Activated T-helper 1 cell treated with anti-CD3 and anti-CD28 coated beads, Interleukin-12 subunit alpha, Interleukin-12 subunit beta, Interleukin-2, Interleukin-4 antibody, amounts not matched to agents 30 ng/mL and 10 ng/mL and 1 ng/mL, durations not matched to agents 14 hours and 24 hours and 36 hours (primary cell): ENCODE measurements around the gene COBLL1. TPM values are rescaled to one million over a fixed set of nuclear protein-coding genes. Genes with fewer than 3 reads are reported as not detected.

Experiments used
- DNase-seq: peaks from one replicate; pipeline ENCODE4 v3.0.0; 2021; ENCODE audit warnings: low spot score
- H3K27ac Mint-ChIP-seq: one replicate; pipeline ENCODE4 v1.8.0; 2021; ENCODE audit warnings: mild to moderate bottlenecking, mixed read lengths
- H3K27me3 Mint-ChIP-seq: one replicate; pipeline ENCODE4 v1.8.0; 2022; ENCODE audit warnings: mild to moderate bottlenecking, moderate library complexity, mixed read lengths; ENCODE audit not compliant: insufficient read depth
- H3K36me3 Mint-ChIP-seq: one replicate; pipeline ENCODE4 v1.8.0; 2021; ENCODE audit warnings: low read depth, mixed read lengths
- H3K4me1 Mint-ChIP-seq: one replicate; pipeline ENCODE4 v1.8.0; 2021; ENCODE audit warnings: low read depth, mixed read lengths
- H3K4me3 Mint-ChIP-seq: one replicate; pipeline ENCODE4 v1.8.0; 2021; ENCODE audit warnings: mild to moderate bottlenecking, moderate library complexity, mixed read lengths
- H3K9me3 Mint-ChIP-seq: one replicate; pipeline ENCODE4 v1.8.0; 2021; ENCODE audit warnings: mixed read lengths
- intact Hi-C: fragments of 100-400 bp; cut with micrococcal nuclease; formaldehyde crosslinking; loops from one replicate; pipeline ENCODE4 v1.15.1; 2024
- total RNA-seq: library from RNA; stranded (reverse); gene quantifications from 2 replicates; pipeline ENCODE4 v1.2.3, GENCODE V29; 2022

Gene COBLL1
- total RNA-seq, 1 donor from 2014 or later = not detected

DNA sequence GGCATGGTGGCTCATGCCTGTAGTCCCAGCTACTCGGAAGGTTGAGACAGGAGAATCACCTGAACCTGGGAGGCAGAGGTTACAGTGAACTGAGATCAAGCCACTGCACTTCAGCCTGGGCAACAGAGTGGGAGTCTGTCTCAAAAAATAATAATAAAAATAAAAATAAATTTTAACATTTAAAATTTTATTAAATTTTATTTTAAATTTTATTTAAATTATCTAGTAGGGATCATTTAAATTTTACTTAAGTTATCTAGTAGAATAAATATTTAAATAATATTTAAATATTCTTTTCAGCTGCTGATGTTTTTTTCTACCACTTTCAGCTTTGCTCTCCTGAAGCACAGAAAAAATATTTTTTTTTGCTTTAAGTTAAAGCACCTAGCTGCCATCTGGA is 10.4 kb downstream of the COBLL1 start:
- Mint-ChIP-seq H3K4me1 (no peaks in the 10 kb centered on the region), H3K27ac (no peak overlapping the region), H3K4me3 (no peak overlapping the region), H3K9me3 (no peaks in the 10 kb centered on the region), H3K27me3 (peaks cover 4% of the 10 kb centered on the region), H3K36me3 (no peaks in the 10 kb centered on the region)
- DNase-seq = no peak
- intact Hi-C loops = no loop called here

DNA sequence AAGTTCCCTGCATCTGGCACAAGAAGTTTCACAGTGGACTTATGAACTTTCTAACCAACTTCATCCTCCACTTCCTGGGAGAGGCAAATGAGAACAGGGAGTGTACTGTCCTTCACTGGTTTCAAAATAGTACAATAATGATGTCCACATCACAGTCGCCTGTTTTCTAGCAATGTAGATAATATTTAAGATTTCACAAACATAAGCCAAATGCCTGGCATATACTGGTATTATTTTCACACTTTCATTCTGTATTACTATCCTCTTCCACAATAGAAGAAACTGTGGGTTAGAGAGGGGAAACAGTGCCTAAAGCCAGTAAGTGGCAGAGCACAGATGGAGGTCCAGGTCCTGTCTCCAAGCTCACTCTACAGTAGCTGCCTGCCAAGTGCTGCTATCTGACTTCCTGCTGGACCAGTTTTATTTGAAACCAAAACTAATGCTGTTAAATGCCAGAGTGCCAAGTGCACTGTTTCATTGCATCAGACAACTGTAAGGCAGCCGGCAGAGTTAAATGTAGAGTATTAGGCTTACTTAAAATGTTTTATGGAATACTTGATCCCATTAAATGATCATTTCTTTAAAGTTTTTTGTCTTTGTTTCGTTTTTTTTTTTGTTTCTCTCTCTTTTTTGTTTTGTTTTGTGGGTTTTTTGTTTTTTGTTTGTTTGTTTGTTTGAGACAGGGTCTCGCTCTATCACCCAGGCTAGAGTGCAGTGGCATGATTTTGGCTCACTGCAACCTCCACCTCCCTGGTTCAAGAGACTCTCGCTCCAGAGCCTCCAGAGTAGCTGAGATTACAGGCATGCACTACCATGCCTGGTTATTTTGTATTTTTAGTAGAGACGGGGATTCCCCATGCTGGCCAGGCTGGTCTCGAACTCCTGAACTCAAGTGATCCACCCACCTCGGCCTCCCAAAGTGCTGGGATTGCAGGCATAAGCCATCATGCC is 15.1 kb downstream of the COBLL1 start:
- no peaks in the 10 kb centered on the region for H3K36me3 Mint-ChIP-seq
- no peaks in the 10 kb centered on the region for H3K9me3 Mint-ChIP-seq
- no peak overlapping the region for H3K27ac Mint-ChIP-seq
- no peaks in the 10 kb centered on the region for H3K4me1 Mint-ChIP-seq
- no peaks in the 10 kb centered on the region for H3K27me3 Mint-ChIP-seq
- H3K4me3 Mint-ChIP-seq = no peak overlapping the region
- intact Hi-C loops = no loop called here
- DNase-seq = no peak

DNA sequence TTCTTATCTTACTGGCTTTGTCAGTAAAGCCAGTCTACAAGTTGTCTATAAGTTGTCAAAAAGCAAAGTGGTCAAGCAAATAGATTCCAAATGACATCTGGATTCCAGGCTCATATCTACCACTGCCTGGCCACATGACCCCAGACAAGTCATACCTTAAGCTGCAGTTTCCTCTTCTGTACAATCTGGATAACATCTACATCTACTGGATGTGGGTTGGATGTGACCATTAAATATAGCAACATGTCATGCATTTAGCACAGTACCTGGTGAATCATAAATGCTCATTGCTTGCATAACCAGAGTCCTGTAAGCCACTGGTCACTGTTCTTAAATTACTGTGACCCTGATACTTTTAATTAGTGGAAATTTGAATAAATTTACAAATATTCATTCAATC is 16.8 kb downstream of the COBLL1 start:
- no peak for DNase-seq
- Mint-ChIP-seq H3K4me1 (no peaks in the 10 kb centered on the region), H3K27me3 (no peaks in the 10 kb centered on the region), H3K27ac (no peak overlapping the region), H3K4me3 (no peak overlapping the region), H3K36me3 (no peaks in the 10 kb centered on the region), H3K9me3 (no peaks in the 10 kb centered on the region)
- intact Hi-C loops = no loop called here

DNA sequence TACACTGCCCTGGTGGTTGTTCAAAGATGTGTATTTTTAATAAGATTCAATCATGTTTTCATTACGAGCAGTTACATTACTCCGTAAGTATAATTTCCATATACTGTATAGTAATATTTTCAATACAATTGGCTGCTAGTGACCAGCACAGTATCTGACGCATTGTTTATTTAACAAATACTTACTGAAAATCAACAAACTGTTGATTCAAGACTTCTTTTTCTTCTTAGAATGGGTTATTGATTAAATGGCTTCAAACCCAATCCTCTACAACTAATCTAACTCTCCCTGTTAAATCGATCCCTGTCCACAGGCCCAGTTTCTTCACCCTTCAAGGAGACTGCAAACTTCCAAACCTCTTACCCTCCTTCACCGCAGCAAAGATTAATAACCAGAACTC is 18.5 kb downstream of the COBLL1 start:
- no peak overlapping the region for H3K27ac Mint-ChIP-seq
- intact Hi-C loops = no loop called here
- DNase-seq = no peak
- no peak overlapping the region for H3K4me3 Mint-ChIP-seq
- H3K9me3 Mint-ChIP-seq = no peaks in the 10 kb centered on the region
- no peaks in the 10 kb centered on the region for H3K4me1 Mint-ChIP-seq
- H3K27me3 Mint-ChIP-seq = no peaks in the 10 kb centered on the region
- no peaks in the 10 kb centered on the region for H3K36me3 Mint-ChIP-seq

GRCh38 chr2:164821338-164821737 is 20.3 kb downstream of the COBLL1 start:
- intact Hi-C loops = no loop called here
- no peak for DNase-seq
- no peak overlapping the region for H3K4me3 Mint-ChIP-seq
- H3K4me1 Mint-ChIP-seq = no peaks in the 10 kb centered on the region
- no peaks in the 10 kb centered on the region for H3K36me3 Mint-ChIP-seq
- H3K27ac Mint-ChIP-seq = no peak overlapping the region
- no peaks in the 10 kb centered on the region for H3K27me3 Mint-ChIP-seq
- H3K9me3 Mint-ChIP-seq = no peaks in the 10 kb centered on the region

DNA sequence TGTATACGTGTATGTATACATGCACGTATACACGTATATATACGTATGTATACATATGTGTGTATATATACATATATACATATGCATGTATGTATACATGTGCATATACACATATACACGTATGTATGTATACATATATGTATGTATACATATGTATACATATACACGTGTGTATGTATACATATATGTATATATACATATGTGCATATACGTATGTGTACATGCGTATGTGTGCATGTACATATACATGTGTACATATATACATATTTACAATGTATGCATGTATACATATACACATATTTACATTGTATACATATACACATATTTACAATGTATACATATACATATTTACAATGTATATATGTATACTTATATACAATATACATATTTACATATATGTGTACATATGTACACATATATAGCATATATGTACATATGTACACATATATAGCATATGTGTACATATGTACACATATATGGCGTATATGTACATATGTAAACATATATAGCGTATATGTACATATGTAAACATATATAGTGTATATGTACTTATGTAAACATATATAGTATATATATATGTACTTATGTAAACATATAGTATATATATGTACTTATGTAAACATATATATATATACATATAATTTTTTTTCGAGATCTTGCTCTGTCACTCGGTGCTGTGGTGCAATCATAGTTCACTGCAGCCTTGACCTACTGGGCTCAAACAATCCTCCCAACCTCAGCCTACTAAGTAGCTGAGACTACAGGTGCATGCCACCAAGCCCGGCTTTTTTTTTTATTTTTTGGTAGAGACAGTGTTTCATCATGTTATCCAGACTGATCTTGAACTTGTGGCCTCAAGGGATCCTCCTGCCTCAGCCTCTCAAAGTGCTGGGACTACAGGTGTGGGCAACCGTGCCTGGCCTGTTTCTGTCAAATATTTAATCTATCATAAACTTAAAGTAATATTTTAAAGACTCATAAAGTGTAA is 23.2 kb downstream of the COBLL1 start:
- Mint-ChIP-seq H3K27ac (no peak overlapping the region), H3K4me1 (no peaks in the 10 kb centered on the region), H3K27me3 (no peaks in the 10 kb centered on the region), H3K9me3 (no peaks in the 10 kb centered on the region), H3K36me3 (no peaks in the 10 kb centered on the region), H3K4me3 (no peak overlapping the region)
- intact Hi-C loops = no loop called here
- DNase-seq = no peak

DNA sequence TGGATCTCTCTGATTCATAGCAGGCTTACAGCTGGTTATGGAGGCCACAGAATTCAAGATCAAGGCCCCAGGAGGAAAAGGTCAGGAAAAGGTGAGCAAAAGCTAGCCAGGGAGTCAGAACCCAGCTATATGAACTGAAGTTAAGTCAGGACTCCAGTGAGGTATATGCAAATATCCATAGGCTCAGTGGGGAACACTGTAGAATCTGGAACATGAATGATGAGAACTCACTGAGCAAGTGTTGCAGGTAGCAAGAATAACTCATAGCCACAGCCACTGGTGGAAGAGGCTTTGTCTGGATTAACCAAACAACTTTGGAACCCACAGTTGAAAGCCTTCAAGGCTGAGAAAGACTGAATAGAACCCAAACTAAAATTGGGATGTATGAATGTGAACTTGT is 24.7 kb downstream of the COBLL1 start:
- Mint-ChIP-seq H3K4me1 (no peaks in the 10 kb centered on the region), H3K9me3 (no peaks in the 10 kb centered on the region), H3K4me3 (no peak overlapping the region), H3K27ac (no peak overlapping the region), H3K27me3 (no peaks in the 10 kb centered on the region), H3K36me3 (no peaks in the 10 kb centered on the region)
- DNase-seq = no peak
- intact Hi-C loops = no loop called here

GRCh38 chr2:164816046-164816445 is 25.6 kb downstream of the COBLL1 start:
- Mint-ChIP-seq H3K36me3 (no peaks in the 10 kb centered on the region), H3K27ac (no peak overlapping the region), H3K27me3 (peaks cover 4% of the 10 kb centered on the region), H3K9me3 (no peaks in the 10 kb centered on the region), H3K4me1 (no peaks in the 10 kb centered on the region), H3K4me3 (no peak overlapping the region)
- DNase-seq = no peak
- intact Hi-C loops = no loop called here

- Mint-ChIP-seq H3K4me3 (no peak overlapping the region), H3K27me3 (peaks cover 4% of the 10 kb centered on the region), H3K9me3 (no peaks in the 10 kb centered on the region), H3K4me1 (no peaks in the 10 kb centered on the region), H3K36me3 (no peaks in the 10 kb centered on the region), H3K27ac (no peak overlapping the region)
- no peak for DNase-seq
- intact Hi-C loops = no loop called here
Measured at GRCh38 chr2:164815071-164815793, 26.4 kb downstream of the COBLL1 start.

DNA sequence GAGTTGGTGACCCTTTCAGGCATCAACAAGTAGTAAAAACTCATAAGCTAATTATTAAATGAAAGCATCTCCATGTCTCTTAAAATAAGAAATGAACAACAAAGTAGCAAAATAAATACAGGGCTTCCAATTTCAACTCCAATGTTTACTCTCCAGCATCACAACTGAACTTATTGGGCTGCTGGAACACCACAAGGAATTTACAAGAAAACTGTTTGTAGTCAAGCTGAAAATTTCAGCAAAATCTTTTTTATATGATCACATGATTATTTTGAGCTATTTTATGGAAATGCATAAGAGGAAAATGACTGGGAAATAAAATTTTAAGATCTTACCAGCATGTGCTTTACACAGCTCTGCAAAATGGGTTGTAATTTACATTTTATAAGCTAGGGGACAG is 28.1 kb downstream of the COBLL1 start:
- Mint-ChIP-seq H3K4me1 (no peaks in the 10 kb centered on the region), H3K4me3 (no peak overlapping the region), H3K36me3 (no peaks in the 10 kb centered on the region), H3K27me3 (peaks cover 4% of the 10 kb centered on the region), H3K9me3 (no peaks in the 10 kb centered on the region), H3K27ac (no peak overlapping the region)
- intact Hi-C loops = no loop called here
- no peak for DNase-seq

DNA sequence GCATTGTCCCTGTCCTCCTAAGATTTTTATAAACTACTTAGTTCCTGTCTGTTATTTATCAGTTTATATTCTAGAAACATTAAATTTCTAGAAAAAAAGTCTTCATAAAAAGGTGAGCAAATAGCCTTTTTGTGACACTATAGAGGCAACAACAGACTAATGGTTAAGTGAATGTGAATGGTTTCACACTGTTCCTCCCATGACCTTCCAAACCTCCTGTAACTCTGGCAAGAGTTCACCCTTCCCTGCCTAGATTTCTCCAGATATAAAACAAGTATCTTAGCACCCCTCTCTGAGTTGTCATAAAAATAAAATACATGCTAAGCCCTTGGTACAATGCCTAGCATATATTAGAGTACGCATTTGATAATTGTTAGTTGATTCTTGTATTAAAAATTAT is 29.2 kb downstream of the COBLL1 start:
- Mint-ChIP-seq H3K36me3 (no peaks in the 10 kb centered on the region), H3K4me3 (no peak overlapping the region), H3K9me3 (no peaks in the 10 kb centered on the region), H3K27ac (no peak overlapping the region), H3K4me1 (no peaks in the 10 kb centered on the region), H3K27me3 (peaks cover 4% of the 10 kb centered on the region)
- DNase-seq = no peak
- intact Hi-C loops = no loop called here

- intact Hi-C loops = no loop called here
- no peak for DNase-seq
- H3K27ac Mint-ChIP-seq = no peak overlapping the region
Measured at GRCh38 chr2:164811819-164812218, 29.8 kb downstream of the COBLL1 start.

More at GRCh38 chr2:164811819-164812218, 29.8 kb downstream of the COBLL1 start:
- Mint-ChIP-seq H3K4me3 (no peak overlapping the region), H3K27me3 (peaks cover 4% of the 10 kb centered on the region), H3K36me3 (no peaks in the 10 kb centered on the region), H3K9me3 (no peaks in the 10 kb centered on the region), H3K4me1 (no peaks in the 10 kb centered on the region)
